HS-27A (cell line): ENCODE data around the gene LRP1B.
"Not testable (repeated sequence)": the region's sequence is repeated elsewhere in the genome, so short reads cannot be mapped to it uniquely, and the experiment has no call there.

ENCODE experiments used
- DNase-seq: peaks from one replicate; pipeline ENCODE4 v3.0.0-alpha.2; 2012; ENCODE audit warnings: low read depth, missing footprints

LRP1B gene

DNA sequence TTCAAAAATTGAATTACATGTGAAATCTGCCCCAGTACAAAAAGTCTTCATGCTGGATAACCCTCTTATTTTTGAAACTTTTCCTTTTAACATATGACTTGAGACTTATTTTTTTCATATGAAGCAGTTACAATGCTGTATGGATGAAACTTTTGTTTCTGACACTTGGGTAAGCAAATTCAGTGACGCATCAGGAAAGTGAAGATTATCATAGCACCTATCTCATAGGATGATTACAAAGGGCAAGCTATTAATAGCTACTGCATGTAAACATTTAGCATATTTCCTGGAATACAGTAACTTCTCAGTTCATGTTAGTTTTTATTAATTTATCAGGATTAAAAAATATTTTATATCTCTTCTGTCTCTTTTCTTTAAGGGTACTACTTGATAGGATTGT, 1109.2 kb downstream of the LRP1B start:
- no peak for DNase-seq

DNA sequence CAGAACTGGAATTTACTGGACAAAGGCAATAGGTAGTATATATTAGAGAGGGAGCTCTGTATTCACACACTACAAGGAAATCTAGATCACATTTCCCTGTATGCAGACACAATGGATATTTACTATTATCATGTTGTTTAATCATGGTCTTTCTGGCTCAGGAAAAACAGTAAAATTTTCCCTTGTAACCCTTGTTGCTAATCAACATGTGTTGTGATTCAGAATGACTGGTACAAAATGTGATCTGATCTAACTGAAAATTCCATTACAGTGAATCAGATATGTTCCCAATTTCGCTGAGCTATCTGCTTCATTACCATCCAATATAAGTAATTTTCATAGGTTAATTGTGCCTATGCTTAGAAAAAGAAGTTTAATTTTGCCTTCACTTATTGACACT, 1109.7 kb downstream of the LRP1B start:
- no peak for DNase-seq

DNA sequence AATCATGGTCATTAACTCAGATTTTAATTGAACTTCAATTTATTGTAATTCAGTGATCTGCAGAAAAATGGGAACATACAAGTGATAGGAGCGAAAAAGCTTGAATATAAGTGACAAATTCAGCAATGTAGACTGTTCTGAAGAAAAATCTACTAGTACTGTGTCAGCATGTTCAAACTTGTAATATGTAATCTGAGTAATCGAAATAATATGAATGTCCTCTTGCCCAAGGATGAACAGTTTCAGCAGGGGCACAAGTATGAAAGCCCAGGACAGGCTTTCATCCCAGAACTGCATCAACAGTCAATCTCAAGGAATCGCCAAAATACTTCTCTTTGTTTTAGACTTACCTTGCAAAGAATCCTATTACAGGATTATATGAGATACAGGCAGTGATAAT, 1110.5 kb downstream of the LRP1B start:
- DNase-seq = no peak

DNA sequence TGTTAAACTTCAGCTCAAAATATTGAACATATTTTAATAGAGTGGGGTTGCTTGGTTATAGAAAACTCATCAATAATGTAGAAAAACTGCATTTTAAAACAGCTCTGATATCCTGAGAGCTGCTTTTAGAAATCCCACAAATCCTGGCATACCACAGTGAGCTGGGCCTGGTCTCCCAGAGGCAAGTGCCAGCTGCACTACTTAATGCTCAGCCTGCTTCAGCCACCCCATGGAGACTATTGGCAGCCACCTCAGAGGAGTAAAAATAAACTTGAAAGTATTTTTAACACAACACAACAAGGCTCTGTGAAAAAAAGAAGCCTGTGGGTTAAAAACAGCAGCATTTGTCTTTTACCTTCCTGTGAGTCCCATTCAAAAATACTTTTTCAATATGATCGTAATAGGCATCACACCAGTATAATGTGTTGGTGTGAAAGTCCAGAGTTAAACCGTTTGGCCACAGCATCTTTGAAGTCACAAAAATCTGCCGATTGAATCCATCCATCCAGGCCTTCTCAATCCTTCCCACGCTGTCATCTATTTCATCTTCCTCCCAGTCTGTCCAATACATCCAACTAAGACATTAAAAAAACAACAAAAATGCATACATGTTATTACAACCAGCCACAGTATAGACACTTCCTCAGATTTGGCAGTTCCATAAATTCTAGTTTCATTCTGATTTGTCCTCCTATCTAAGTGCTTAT, 1115.3 kb downstream of the LRP1B start:
- no peak for DNase-seq

DNA sequence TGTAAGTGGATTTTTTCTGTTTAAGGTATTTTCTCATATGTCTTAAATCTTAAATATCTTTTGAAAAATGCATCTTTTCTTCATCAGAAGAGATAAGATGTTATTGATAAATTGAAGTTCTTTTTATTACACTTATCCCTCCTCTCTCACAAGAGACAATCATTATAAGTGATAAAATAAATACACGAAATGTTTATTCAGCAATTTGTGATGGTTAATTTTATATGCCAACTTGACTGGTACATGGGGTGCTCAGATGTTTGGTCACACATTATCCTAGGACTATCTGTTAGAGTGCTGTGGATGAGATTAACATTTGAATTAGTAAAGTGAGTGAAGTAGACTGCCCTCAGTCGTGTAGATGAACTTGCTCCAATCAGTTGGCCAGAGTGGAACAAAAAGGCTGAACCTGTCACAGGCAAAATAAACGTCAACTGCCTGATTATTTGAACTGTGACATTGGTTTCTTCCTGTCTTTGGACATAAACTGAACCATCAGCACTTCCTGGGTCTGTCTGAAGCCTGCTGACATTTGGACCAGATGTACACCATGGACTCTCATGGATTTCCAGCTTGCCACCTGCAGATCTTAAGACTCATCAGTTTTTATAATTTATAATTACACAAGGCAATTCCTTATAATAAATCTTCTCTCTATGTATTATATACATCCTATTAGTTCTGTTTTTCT, 1126.7 kb downstream of the LRP1B start:
- DNase-seq = no peak

DNA sequence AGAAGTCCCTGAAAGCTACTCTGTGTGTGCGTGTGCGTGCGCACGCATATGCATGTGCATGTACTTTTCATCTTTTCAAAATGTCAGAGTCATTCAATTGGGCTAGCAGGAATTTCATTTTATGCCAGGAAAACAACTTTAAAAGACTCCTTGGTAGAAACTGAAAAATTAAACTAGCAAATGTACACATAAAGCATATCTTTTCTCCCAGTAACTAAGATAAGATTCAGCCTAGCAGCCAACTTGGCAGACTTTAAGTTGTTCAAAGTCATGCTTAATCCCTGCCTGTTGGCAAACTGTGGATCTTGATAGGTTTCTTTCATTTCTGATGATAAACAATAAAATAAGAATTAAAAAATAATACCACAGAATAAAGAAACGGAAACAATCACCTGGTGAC, 1129.1 kb downstream of the LRP1B start:
- DNase-seq = no peak

DNA sequence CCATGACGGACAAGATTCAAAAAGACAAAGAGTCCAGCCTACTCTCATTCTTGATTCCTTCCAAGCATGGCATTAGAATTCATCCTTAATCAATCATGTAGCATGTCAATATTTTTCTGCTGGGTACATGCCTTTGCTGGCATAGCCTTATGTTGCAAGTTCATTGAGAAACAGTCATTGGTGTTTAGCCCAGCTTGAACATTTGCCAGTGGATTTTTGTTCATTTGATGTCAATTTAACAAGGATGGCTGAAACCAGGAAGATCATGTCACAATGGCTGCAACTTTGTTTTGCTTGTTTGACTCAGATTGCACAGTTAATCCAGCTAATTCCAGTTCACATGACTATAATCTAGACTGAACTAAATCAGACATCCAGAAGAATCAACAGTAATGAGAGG, 1132.2 kb downstream of the LRP1B start:
- DNase-seq = no peak

DNA sequence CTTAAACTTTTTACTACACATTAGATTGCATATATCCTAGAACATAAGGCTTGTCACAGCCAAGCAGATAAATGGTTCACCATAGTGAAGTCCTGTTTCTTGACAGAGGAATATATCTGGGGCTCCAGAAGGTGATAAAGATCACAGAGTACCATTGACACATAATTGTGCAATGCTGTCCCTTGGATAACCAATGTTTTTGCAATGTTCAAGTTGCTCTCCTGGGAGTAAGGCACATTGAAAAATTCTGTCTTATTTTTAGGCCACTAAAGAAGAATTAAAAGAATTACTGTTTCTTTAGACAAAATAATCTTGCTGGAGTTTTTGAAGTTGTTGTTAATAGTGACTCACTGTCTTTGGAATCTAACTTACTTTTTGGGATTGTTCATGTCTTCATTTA, 1132.8 kb downstream of the LRP1B start:
- no peak for DNase-seq

DNA sequence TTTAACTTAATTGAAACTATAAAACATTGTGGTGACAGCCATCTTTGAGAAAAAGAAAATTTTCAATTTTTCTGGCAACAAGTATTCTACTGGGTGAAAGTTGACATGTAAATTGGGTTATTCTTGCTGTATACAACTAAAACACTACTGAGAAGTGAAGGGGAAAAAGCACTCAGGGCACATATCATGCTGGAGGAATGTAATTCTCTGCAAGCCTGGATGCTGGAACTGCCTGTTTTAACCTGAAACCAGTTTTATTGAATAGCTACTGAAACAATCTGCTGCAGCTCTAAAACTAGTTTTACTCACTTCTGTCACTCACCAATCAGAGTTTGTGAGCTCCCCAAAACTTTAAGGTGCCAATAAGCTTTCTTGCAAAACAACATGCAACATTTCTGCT, 1136.0 kb downstream of the LRP1B start:
- no peak for DNase-seq

DNA sequence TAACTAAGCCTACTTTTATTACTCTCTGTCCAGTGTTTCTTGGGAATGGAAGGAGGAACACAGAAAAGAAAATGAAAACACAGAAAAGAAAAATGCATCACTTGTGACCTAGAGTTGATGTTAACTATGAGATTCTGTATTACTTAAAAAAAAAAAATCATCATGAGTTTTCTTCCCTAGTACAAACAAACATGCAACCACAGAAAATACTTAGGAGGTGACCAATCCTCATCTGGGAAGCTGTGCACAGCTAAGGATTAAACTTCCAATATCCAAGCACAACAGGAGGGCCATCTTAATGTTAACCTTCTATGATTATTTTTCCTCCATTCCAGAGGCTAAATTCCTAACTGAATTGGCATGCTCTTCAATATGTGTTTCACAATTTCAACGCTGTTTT, 1140.4 kb downstream of the LRP1B start:
- DNase-seq = peak; percentile 48

DNA sequence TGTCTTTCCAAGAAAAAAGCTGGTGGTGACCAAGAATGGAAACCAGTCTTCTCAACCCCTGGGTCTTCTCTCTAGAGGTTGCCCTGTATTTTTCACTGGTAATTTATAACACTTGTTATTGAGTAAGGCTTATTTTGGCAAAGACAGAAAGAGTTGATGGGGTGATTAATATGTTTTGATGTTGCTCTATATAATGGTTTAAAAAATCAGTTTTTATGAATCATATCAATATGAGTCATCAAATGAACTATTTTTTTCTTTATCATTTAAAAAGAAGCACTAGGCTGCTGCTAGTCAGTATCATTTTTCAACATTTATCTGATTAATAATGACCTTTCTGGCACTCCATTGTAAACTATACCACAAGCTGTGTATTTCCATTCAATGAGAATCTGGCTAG, 1142.2 kb downstream of the LRP1B start:
- DNase-seq = no peak

DNA sequence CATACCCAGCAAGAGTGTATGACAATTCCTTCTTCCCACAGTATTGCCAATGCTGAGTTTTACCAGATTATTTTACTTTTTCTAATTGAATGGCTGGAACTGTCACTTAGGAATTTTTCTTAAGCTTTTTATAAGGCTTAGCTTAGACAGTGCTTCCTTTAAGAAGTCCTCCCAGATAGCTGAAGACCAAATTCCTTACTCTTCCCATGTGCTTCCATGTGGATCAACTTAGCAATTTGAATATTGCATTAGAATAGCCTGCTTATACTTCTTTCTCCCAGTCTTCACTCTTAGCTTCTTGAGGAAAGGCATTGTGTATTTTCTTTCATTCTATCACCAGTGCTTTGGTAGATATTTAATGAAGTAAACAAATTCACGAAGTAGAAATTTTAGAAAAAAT, 1144.4 kb downstream of the LRP1B start:
- DNase-seq = no peak

DNA sequence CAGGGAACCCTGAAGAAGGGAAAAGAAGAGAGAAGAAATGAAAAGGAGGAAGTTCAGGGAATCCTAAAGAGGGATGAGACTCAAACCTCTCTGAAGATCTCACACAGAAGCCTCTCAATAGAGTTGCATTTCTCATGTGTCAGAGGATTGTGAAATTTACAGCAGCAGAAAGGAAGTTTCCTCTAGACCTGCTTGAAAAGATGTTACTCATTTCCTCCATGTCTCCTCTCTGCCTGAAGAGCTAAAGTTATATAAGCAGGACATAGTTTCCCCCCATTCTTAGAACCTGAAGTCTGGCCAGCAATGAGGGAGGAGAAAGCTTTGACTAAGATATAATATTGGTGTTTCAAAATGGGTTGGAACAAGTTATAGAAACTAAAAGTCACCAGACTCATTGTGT, 1155.6 kb downstream of the LRP1B start:
- no peak for DNase-seq

DNA sequence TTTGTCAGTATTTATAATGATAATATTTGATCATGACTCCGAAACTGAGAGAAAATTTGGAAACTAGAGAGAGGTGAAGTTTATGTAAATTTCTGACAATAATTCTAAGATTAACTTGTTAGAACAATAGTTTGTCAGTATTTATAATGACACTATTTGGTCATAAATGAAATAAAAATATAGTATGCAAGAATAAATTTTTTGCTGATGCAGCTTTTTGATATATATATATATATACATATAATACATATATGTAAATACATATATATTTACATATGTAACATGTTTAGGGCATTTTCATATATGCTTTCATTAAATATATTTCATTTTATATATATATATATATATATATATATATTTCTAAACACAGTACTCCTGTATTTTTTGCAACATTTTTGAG, 1158.1 kb downstream of the LRP1B start:
- DNase-seq = no peak

DNA sequence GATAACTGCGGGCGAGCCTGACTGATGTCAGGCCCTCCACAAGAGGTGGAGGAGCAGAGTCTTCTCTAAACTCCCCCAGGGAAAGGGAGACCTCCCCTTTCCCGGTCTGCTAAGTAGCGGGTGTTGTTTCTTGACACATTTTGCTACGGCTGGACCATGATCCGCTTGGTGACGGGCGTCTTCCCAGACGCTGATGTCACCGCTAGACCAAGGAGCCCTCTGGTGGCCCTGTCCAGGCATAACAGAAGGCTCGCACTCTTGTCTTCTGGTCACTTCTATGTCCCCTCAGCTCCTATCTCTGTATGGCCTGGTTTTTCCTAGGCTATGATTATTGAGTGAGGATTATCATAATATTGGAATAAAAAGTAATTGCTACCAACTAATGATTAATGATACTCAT, 1166.5 kb downstream of the LRP1B start:
- DNase-seq = not testable (repeated sequence)

DNA sequence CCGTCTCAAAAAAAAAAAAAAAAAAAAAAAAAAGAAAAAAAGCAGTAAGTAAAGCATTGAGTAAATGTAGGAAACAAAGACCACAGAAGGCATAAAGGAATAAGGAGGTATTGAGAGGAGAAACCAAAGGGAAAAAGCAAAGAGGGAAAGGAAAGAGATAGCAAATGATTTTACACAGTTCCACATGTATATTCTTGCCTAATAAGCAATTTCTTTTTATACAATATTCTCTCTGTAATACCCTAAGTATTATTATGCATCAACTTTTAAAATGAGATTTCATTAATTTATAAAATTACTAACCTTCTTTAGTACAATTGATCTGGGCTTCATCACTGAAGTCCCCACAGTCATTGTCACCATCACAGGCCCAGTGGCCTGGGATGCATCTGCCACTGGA, 1180.9 kb downstream of the LRP1B start:
- DNase-seq = no peak

DNA sequence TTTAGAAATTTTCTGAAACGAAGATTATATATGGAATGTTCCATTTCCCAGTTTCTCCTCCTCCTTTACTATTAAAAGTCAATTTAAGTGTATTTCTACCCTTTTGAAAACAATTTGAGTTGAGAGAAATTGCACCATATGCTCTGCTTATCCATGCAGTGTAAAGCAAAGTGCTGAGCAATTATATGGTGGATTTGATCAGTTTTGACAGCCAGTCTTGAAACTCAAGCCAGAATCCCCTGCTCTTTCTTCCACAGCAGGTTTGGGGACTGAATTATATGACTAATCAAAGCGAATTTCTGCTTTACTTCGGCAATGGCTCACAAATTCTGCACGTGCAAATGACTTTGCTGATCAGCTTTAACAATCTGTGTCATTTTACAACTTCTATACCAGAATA, 1183.6 kb downstream of the LRP1B start:
- no peak for DNase-seq

DNA sequence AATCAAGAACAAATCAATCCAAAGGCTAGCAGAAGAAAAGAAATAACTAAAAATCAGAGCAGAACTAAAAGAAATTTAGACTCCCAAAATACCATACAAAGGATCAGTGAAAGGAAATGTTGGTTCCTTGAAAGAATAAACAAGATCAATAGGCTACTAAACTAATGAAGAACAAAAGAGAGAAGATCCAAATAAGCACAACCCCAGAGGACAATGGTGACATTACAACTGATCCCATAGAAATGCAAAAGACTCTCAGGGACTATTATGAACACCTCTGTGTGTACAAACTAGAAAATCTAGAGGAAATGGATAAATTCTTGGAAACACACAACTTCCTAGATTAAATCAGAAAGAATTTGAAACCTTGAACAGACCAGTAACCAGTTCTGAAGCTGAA, 1186.9 kb downstream of the LRP1B start:
- DNase-seq = no peak

DNA sequence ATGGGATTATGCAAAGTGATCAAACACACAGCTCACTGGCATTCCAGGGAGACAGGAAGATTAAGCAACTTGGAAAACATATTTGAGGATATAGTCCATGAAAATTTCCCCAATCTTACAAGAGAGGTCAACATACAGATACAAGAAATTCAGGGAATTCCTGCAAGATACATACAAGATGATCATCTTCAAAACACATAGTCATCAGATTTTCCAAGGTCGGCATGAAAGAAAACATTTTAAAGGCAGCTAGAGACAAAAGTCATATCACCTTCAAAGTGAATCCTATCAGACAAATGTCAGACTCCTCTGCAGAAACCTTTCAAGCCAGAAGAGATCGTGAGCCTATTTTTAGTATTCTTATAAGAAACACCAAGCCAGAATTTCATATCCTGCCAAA, 1188.5 kb downstream of the LRP1B start:
- no peak for DNase-seq

DNA sequence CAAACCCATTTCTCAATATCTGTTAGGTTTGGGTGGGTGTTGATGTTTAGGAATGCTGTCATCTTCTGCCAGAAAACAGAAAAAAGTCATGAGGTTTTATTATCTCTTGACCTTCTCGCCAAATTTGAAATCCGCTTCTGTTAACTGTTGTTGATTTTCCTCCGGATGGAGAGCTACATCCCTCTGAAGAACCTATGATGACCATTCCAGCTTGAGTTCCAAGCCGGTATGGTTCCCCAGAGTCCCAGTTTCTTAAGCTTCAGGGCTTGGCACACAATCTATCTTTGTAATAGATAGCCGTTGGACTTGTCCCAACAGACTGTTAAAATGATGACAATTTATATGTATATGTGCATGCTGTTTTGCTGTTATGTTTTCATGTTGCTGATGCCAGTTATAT, 1201.0 kb downstream of the LRP1B start:
- DNase-seq = no peak

DNA sequence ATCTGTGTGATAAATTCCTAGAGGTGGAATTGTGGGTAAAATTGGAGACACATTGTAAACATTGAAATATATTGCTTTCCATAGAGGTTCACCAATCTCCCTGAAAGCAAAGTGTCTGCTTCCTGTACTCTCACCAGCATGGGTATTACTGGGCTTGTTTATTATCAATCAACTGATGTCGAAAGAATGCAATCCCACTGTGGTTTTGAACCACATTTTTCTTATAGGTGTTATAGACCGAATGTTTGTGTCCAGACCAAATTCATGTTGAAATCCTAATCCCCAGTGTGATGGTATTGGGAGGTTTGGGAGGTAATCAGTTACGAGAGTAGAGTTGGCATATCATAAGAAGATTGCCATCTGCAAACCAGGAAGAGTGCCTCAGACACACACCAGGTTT, 1212.4 kb downstream of the LRP1B start:
- no peak for DNase-seq

DNA sequence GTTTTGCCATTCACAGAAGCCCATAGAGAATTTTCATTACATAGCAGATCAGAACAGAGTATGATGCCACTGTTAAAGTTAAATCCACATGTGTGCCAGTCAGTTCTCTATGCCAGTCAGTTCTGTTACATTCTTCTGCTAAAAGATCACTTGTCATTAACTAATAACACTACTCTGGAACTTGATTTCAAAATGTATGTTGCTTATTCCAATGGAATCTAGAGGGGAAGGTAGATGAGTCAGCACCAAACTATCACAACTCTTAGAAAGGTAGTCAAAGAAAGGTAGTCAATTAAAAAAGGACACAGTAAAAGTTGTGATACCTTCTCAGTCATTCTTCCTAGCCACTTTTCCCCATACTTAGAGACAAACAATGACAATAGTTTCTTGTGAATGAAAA, 1214.4 kb downstream of the LRP1B start:
- DNase-seq = no peak

DNA sequence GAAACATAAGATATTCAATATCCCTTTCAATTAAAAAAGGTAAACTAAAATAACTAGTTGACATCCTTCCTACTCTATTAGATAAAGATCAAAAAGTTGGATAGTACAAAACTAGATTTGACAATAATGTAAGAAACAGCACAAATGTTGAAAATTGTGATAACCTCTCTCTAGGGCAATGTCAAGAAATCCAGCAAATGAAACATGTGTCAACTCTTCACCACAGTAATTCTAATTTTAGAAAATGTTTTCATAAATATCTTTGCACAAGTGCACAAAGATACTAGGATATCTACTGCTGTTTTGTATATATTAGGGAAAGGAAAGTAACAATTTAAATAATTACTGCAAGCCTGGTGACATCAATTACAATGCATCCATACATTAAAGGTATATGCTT, 1220.1 kb downstream of the LRP1B start:
- no peak for DNase-seq
